ENCODE results near the gene APOH. TPM values are rescaled to one million over a fixed set of nuclear protein-coding genes. Genes with fewer than 3 reads are reported as not detected.

APOH gene
- polyA plus RNA-seq, 1 donor (not counting 4 experiments of a cell fraction or from before 2014, with no cell fraction given) = not detected

DNA sequence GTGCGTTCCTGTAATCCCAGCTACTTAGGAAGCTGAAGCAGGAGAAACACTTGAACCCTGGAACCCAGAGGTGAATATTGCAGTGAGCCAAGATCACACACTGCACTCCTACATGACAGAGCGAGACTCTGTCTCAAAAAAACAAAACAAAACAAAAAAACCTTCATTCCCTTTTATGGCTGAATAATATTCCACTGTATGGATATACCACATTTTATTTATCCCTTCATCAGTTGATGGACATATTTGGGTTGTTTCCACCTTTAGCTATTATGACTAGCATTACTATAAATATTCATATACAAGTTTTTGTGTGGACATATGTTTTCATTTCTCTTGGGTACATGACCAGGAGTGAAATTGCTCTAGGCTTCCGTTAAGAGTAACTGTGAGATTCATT is 42.3 kb upstream of the APOH start:
- H3K9me3 ChIP-seq (ENCODE audit: control insufficient read depth, low read depth, low read length) = no peaks in the 10 kb centered on the region
- DNase-seq (ENCODE audit: low read depth, low spot score) (no peak), FAIRE-seq (no peak)
- TF ChIP-seq EZH2 (IDR thresholded peaks at IDR 0.05; ENCODE audit: low read length) = no peak
- TF ChIP-seq, protein P1, sequence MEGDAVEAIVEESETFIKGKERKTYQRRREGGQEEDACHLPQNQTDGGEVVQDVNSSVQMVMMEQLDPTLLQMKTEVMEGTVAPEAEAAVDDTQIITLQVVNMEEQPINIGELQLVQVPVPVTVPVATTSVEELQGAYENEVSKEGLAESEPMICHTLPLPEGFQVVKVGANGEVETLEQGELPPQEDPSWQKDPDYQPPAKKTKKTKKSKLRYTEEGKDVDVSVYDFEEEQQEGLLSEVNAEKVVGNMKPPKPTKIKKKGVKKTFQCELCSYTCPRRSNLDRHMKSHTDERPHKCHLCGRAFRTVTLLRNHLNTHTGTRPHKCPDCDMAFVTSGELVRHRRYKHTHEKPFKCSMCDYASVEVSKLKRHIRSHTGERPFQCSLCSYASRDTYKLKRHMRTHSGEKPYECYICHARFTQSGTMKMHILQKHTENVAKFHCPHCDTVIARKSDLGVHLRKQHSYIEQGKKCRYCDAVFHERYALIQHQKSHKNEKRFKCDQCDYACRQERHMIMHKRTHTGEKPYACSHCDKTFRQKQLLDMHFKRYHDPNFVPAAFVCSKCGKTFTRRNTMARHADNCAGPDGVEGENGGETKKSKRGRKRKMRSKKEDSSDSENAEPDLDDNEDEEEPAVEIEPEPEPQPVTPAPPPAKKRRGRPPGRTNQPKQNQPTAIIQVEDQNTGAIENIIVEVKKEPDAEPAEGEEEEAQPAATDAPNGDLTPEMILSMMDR (optimal IDR thresholded peaks at IDR 0.05 in 1 of 3, IDR thresholded peaks at IDR 0.05 in 1 of 3, conservative IDR thresholded peaks at IDR 0.05 in 1 of 3; ENCODE audit: extremely low read depth in 1 of 3, insufficient read depth in 2 of 3, low read length in 3 of 3) = no peak
- H3K27me3 ChIP-seq (ENCODE audit: control insufficient read depth, extremely low read depth, insufficient read depth, low read length) = no peaks in the 10 kb centered on the region
- H3K4me3 ChIP-seq (ENCODE audit: control insufficient read depth in 2 of 3, extremely low read depth in 1 of 3, insufficient read depth in 2 of 3, low read depth in 1 of 3, low read length in 3 of 3) = no peak overlapping the region
- peaks cover 37% of the 10 kb centered on the region for H3K4me1 ChIP-seq (ENCODE audit: control insufficient read depth, extremely low read depth, insufficient read depth, low read length)
- H3K36me3 ChIP-seq (ENCODE audit: control insufficient read depth in 2 of 2, extremely low read depth in 1 of 2, insufficient read depth in 2 of 2, low read length in 2 of 2) = no peaks in the 10 kb centered on the region
- no peaks in the 10 kb centered on the region for H4K20me1 ChIP-seq (ENCODE audit: control insufficient read depth, extremely low read depth, insufficient read depth, low read length)
- no peak overlapping the region for H3K9ac ChIP-seq (ENCODE audit: control insufficient read depth, extremely low read depth, insufficient read depth, low read length)
- peaks cover 2% of the 10 kb centered on the region for H3K9me1 ChIP-seq (ENCODE audit: control insufficient read depth, extremely low read depth, insufficient read depth, low read length)
- dilution Hi-C loops (cut with MboI; ENCODE audit: extremely low pct_ligation_motif_present, low sequenced_read_pairs) = no loop called here
- no peaks in the 10 kb centered on the region for H3K79me2 ChIP-seq (ENCODE audit: control insufficient read depth, insufficient read depth, low read length)
- no peak overlapping the region for H3K4me2 ChIP-seq (ENCODE audit: control insufficient read depth, extremely low read depth, insufficient read depth, low read depth, low read length)
- H3K27ac ChIP-seq (ENCODE audit: control insufficient read depth, insufficient read depth, low read length) = no peak overlapping the region
- H2AFZ ChIP-seq (ENCODE audit: control insufficient read depth, low read length) = no peak overlapping the region

- TF ChIP-seq, protein P1 (optimal IDR thresholded peaks at IDR 0.05 in 1 of 3, IDR thresholded peaks at IDR 0.05 in 1 of 3, conservative IDR thresholded peaks at IDR 0.05 in 1 of 3; ENCODE audit: extremely low read depth in 1 of 3, insufficient read depth in 2 of 3, low read length in 3 of 3) = no peak
- no peak for TF ChIP-seq EZH2 (IDR thresholded peaks at IDR 0.05; ENCODE audit: low read length)
- Histone ChIP-seq H4K20me1 (ENCODE audit: control insufficient read depth, extremely low read depth, insufficient read depth, low read length) (no peaks in the 10 kb centered on the region), H3K9me3 (ENCODE audit: control insufficient read depth, low read depth, low read length) (no peaks in the 10 kb centered on the region), H3K27me3 (ENCODE audit: control insufficient read depth, extremely low read depth, insufficient read depth, low read length) (no peaks in the 10 kb centered on the region), H3K4me3 (ENCODE audit: control insufficient read depth in 2 of 3, extremely low read depth in 1 of 3, insufficient read depth in 2 of 3, low read depth in 1 of 3, low read length in 3 of 3) (no peak overlapping the region), H3K4me2 (ENCODE audit: control insufficient read depth, extremely low read depth, insufficient read depth, low read depth, low read length) (no peak overlapping the region), H3K36me3 (ENCODE audit: control insufficient read depth in 2 of 2, extremely low read depth in 1 of 2, insufficient read depth in 2 of 2, low read length in 2 of 2) (no peaks in the 10 kb centered on the region), H3K4me1 (ENCODE audit: control insufficient read depth, extremely low read depth, insufficient read depth, low read length) (peaks cover 25% of the 10 kb centered on the region), H3K9ac (ENCODE audit: control insufficient read depth, extremely low read depth, insufficient read depth, low read length) (no peak overlapping the region), H3K9me1 (ENCODE audit: control insufficient read depth, extremely low read depth, insufficient read depth, low read length) (peaks cover 2% of the 10 kb centered on the region), H2AFZ (ENCODE audit: control insufficient read depth, low read length) (no peak overlapping the region), H3K79me2 (ENCODE audit: control insufficient read depth, insufficient read depth, low read length) (no peaks in the 10 kb centered on the region), H3K27ac (ENCODE audit: control insufficient read depth, insufficient read depth, low read length) (no peak overlapping the region)
- no peak for DNase-seq (ENCODE audit: low read depth, low spot score)
- FAIRE-seq = no peak
- dilution Hi-C loops (cut with MboI; ENCODE audit: extremely low pct_ligation_motif_present, low sequenced_read_pairs) = no loop called here
Observed at GRCh38 chr17:66270106-66270505, 40.9 kb upstream of the APOH start.

All from keratinocyte (primary cell).